IMR-90 (cell line): ENCODE measurements around the gene ACOD1. TPM values are rescaled to one million over a fixed set of nuclear protein-coding genes. Genes with fewer than 3 reads are reported as not detected.

Experiments used
- ATAC-seq: fragments of 200-7000 bp; cut with Tn5 transposase; 2 replicates; pipeline ENCODE4 v1.9.1; 2020; ENCODE audit warnings: low read depth, mild to moderate bottlenecking, moderate library complexity
- BruUV-seq: library from RNA; stranded (reverse); fragments of 400-500 nt; replicated peaks from 2 replicates; lab custom pipeline; 2021; lab: Mats Ljungman, UMichigan
- CTCF ChIA-PET: fragments of 300-600 bp; formaldehyde crosslinking; extraction: SDS; loops from one replicate; lab custom pipeline; 2021; ENCODE audit warnings: antibody characterized with exemption; lab: Yijun Ruan, JAX
- POLR2A ChIA-PET: fragments of 300-600 bp; sonication (Branson Sonifier 250); formaldehyde crosslinking; loops from one replicate; lab custom pipeline; 2022; ENCODE audit warnings: antibody characterized with exemption; ENCODE audit not compliant: unreplicated experiment; lab: Charles Lee
- DNase-seq: peaks from one replicate; pipeline ENCODE4 v3.0.0; 2013
- H2AFZ ChIP-seq: replicated peaks from 2 replicates; pipeline ENCODE3; 2013; ENCODE audit warnings: low read length, mild to moderate bottlenecking; ENCODE audit not compliant: poor library complexity
- H2AK5ac ChIP-seq: 2 replicates; pipeline ENCODE4 v1.6.1; 2013; ENCODE audit warnings: low read depth, low read length, inconsistent platforms
- H2AK9ac ChIP-seq: replicated peaks from 2 replicates; pipeline ENCODE3; 2013; ENCODE audit warnings: mild to moderate bottlenecking, low read depth, low read length, moderate library complexity; ENCODE audit not compliant: poor library complexity
- H2BK120ac ChIP-seq: 2 replicates; pipeline ENCODE4 v1.6.1; 2013; ENCODE audit warnings: low read depth, low read length, inconsistent platforms
- H2BK15ac ChIP-seq: 3 replicates; pipeline ENCODE4 v1.6.1; 2013; ENCODE audit warnings: low read depth, low read length, inconsistent platforms
- H2BK20ac ChIP-seq: 2 replicates; pipeline ENCODE4 v1.6.1; 2013; ENCODE audit warnings: low read depth, mild to moderate bottlenecking, inconsistent platforms, low read length, moderate library complexity
- H2BK5ac ChIP-seq: 2 replicates; pipeline ENCODE4 v1.6.1; 2013; ENCODE audit warnings: mild to moderate bottlenecking, low read depth, low read length, inconsistent platforms; ENCODE audit not compliant: poor library complexity, severe bottlenecking
- H3K14ac ChIP-seq: replicated peaks from 2 replicates; pipeline ENCODE4 v1.6.1; 2013; ENCODE audit warnings: low read depth, low read length, inconsistent platforms
- H3K18ac ChIP-seq: 2 replicates; pipeline ENCODE4 v1.6.1; 2013; ENCODE audit warnings: low read depth, low read length, control low read depth
- H3K23ac ChIP-seq: 2 replicates; pipeline ENCODE4 v1.6.1; 2013; ENCODE audit warnings: low read depth, low read length, inconsistent platforms
- H3K27ac ChIP-seq: 2 replicates; pipeline ENCODE4 v1.5.1; 2013; ENCODE audit warnings: mild to moderate bottlenecking, control low read depth, low read length; ENCODE audit not compliant: insufficient read depth
- H3K27me3 ChIP-seq: 2 replicates; pipeline ENCODE4 v1.6.1; 2013; ENCODE audit warnings: low read length; ENCODE audit not compliant: control insufficient read depth, insufficient read depth
- H3K36me3 ChIP-seq: 2 replicates; pipeline ENCODE4 v1.6.1; 2013; ENCODE audit warnings: low read length, mixed read lengths; ENCODE audit not compliant: control insufficient read depth, insufficient read depth
- H3K4ac ChIP-seq: 2 replicates; pipeline ENCODE4 v1.6.1; 2013; ENCODE audit warnings: low read depth, low read length, inconsistent platforms
- H3K4me1 ChIP-seq: 2 replicates; pipeline ENCODE4 v1.6.1; 2013; ENCODE audit warnings: low read length, mixed read lengths; ENCODE audit not compliant: control insufficient read depth, insufficient read depth
- H3K4me2 ChIP-seq: 2 replicates; pipeline ENCODE4 v1.6.1; 2013; ENCODE audit warnings: low read depth, mild to moderate bottlenecking, control low read depth, low read length, moderate library complexity
- H3K4me3 ChIP-seq: 2 replicates; pipeline ENCODE4 v1.5.1; 2013; ENCODE audit warnings: low read depth, mild to moderate bottlenecking, control low read depth, low read length, moderate library complexity; ENCODE audit not compliant: insufficient read depth
- H3K56ac ChIP-seq: 2 replicates; pipeline ENCODE4 v1.6.1; 2013; ENCODE audit warnings: low read length, inconsistent platforms; ENCODE audit not compliant: insufficient read depth; ENCODE audit errors: extremely low read depth
- H3K79me1 ChIP-seq, 2 experiments: 2 replicates each; pipeline ENCODE4 v1.6.1; 2013; ENCODE audit warnings: low read length in 2 of 2, inconsistent platforms in 1 of 2, low read depth in 1 of 2
- H3K9ac ChIP-seq: 2 replicates; pipeline ENCODE4 v1.6.1; 2013; ENCODE audit warnings: low read depth, low read length, control low read depth
- H3K9me1 ChIP-seq: 2 replicates; pipeline ENCODE4 v1.6.1; 2013; ENCODE audit warnings: low read length, inconsistent platforms; ENCODE audit not compliant: insufficient read depth
- H3K9me3 ChIP-seq: 2 replicates; pipeline ENCODE4 v1.6.1; 2013; ENCODE audit warnings: low read length; ENCODE audit not compliant: control insufficient read depth, insufficient read depth
- H4K20me1 ChIP-seq: 2 replicates; pipeline ENCODE4 v1.6.1; 2013; ENCODE audit warnings: low read length, inconsistent platforms; ENCODE audit not compliant: insufficient read depth
- H4K5ac ChIP-seq: 2 replicates; pipeline ENCODE4 v1.6.1; 2013; ENCODE audit warnings: mild to moderate bottlenecking, low read depth, low read length, control low read depth
- H4K8ac ChIP-seq, 2 experiments: 2 replicates each; pipeline ENCODE4 v1.6.1; 2013; ENCODE audit warnings: low read depth in 2 of 2, low read length in 2 of 2, control low read depth in 1 of 2, inconsistent platforms in 1 of 2
- H4K91ac ChIP-seq: 2 replicates; pipeline ENCODE4 v1.6.1; 2013; ENCODE audit warnings: low read depth, low read length, inconsistent platforms; ENCODE audit not compliant: insufficient read depth
- BHLHE40 ChIP-seq: fragments of 150-350 bp; IDR thresholded peaks from 2 replicates; pipeline ENCODE4 v1.6.1; 2016; ENCODE audit warnings: mild to moderate bottlenecking, low read depth, low read length
- CEBPB ChIP-seq: IDR thresholded peaks from 2 replicates; pipeline ENCODE4 v1.6.1; 2012; ENCODE audit warnings: low read depth, low read length, improper control_type of control experiment
- CHD1 ChIP-seq: IDR thresholded peaks from 2 replicates; pipeline ENCODE4 v1.6.1; 2012; ENCODE audit warnings: low read depth, low read length, improper control_type of control experiment
- FOS ChIP-seq: fragments of 150-350 bp; IDR thresholded peaks from 2 replicates; pipeline ENCODE4 v1.6.1; 2016; ENCODE audit warnings: low read depth, low read length
- MAFK ChIP-seq: IDR thresholded peaks from 2 replicates; pipeline ENCODE4 v1.6.1; 2012; ENCODE audit warnings: low read depth, low read length, improper control_type of control experiment
- MAZ ChIP-seq: IDR thresholded peaks from 2 replicates; pipeline ENCODE4 v1.6.1; 2012; ENCODE audit warnings: low read depth, mild to moderate bottlenecking, low read length, improper control_type of control experiment, moderate library complexity, borderline replicate concordance
- MXI1 ChIP-seq: IDR thresholded peaks from 2 replicates; pipeline ENCODE4 v1.6.1; 2012; ENCODE audit warnings: low read depth, mild to moderate bottlenecking, low read length, moderate library complexity, borderline replicate concordance
- NFE2L2 ChIP-seq: fragments of 150-350 bp; IDR thresholded peaks from 2 replicates; pipeline ENCODE4 v1.6.1; 2016; ENCODE audit warnings: low read depth, mild to moderate bottlenecking, low read length
- POLR2A ChIP-seq: IDR thresholded peaks from 2 replicates; pipeline ENCODE4 v1.6.1; 2012; ENCODE audit warnings: mild to moderate bottlenecking, low read depth, low read length
- RAD21 ChIP-seq: IDR thresholded peaks from 2 replicates; pipeline ENCODE4 v1.6.1; 2012; ENCODE audit warnings: low read length, improper control_type of control experiment
- RCOR1 ChIP-seq: IDR thresholded peaks from 2 replicates; pipeline ENCODE4 v1.6.1; 2012; ENCODE audit warnings: mild to moderate bottlenecking, low read length, improper control_type of control experiment; ENCODE audit not compliant: insufficient replicate concordance
- RFX5 ChIP-seq: IDR thresholded peaks from 2 replicates; pipeline ENCODE4 v1.8.0; 2012; ENCODE audit warnings: low read depth, mild to moderate bottlenecking, low read length, moderate library complexity
- SMC3 ChIP-seq: fragments of 150-350 bp; IDR thresholded peaks from 2 replicates; pipeline ENCODE4 v1.6.1; 2016; ENCODE audit warnings: low read depth, mild to moderate bottlenecking, antibody characterized with exemption, low read length, moderate library complexity
- USF2 ChIP-seq: fragments of 150-350 bp; IDR thresholded peaks from 2 replicates; pipeline ENCODE4 v1.6.1; 2017; ENCODE audit warnings: mild to moderate bottlenecking, antibody characterized with exemption, low read length, low read depth
- WGBS, 2 experiments: methylation state at CpG; one replicate each; pipeline versions ENCODE4 v1.1.5 to v1.1.7; 2013; ENCODE audit warnings: missing lambda C conversion rate in 2 of 2; ENCODE audit not compliant: insufficient read length in 1 of 2; ENCODE audit errors: extremely low coverage in 2 of 2; 5-methylcytosine and 5-hydroxymethylcytosine counted together
- dilution Hi-C: fragments of 300-500 bp; cut with HindIII; formaldehyde crosslinking; loops from one replicate; pipeline ENCODE4 v1.14.3; 2018; ENCODE audit warnings: low sequenced_read_pairs; ENCODE audit not compliant: unreplicated experiment
- in situ Hi-C: fragments of 300-500 bp; cut with MboI; formaldehyde crosslinking; loops from 3 replicates; pipeline ENCODE4 v1.14.3; 2019; ENCODE audit warnings: low sequenced_read_pairs, inconsistent platforms, mixed read lengths
- intact Hi-C: fragments of 100-400 bp; cut with micrococcal nuclease; formaldehyde crosslinking; loops from 2 replicates; pipeline ENCODE4 v1.10.0; 2022
- polyA plus RNA-seq, 3 experiments: library from polyadenylated mRNA; depleted of rRNA; stranded (reverse); fragments of >200 nt; gene quantifications; 2 replicates each; pipeline ENCODE4 v1.2.3, GENCODE V29; 2012; ENCODE audit warnings: low replicate concordance in 1 of 3
- total RNA-seq: library from RNA; depleted of rRNA; stranded (reverse); fragments of >200 nt; gene quantifications from 2 replicates; pipeline ENCODE4 v1.2.3, GENCODE V29; 2012
- TF ChIP-seq, protein P1 (sequence below): fragments of 150-350 bp; IDR thresholded peaks from 2 replicates; pipeline ENCODE4 v1.6.1; 2016; ENCODE audit warnings: low read depth, mild to moderate bottlenecking, low read length, moderate library complexity, borderline replicate concordance
- TF ChIP-seq, protein P2 (sequence below): conservative IDR thresholded peaks from 2 replicates; pipeline ENCODE4 v1.5.1; 2012; ENCODE audit warnings: mild to moderate bottlenecking, low read depth, low read length, improper control_type of control experiment

ACOD1 gene
- total and polyA plus RNA-seq, 2 of the 4 experiments (the other 2 are of a cell fraction), result not detected

DNA sequence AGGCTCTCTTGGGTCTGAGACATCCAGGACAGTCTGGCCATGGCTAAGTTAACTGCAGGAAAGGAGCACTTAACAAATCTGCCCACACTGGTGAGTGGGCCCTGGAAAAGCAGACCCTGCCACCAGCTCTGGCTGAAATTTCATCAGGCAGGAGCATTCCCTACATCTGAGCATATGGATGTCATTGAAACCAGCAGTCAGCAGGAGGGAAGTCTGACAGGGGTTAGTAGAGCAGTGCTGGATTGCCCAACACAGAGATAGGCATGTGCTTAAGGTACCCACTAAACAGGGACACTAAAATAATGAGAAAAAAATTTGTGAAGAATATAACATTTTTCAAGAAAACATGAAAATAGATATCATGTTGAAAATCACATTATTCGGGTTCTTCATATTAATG, 13.6 kb upstream of the ACOD1 start:
- peaks cover 2% of the 10 kb centered on the region; the same call in 1 of the 2 replicates for H3K27me3 ChIP-seq
- no peak overlapping the region for H3K56ac ChIP-seq
- no peaks in the 10 kb centered on the region for H3K79me1 ChIP-seq
- H2AK5ac ChIP-seq, result no peak overlapping the region
- no peak overlapping the region for H2BK120ac ChIP-seq
- H4K5ac ChIP-seq, result no peak overlapping the region
- H3K4me2 ChIP-seq, result no peak overlapping the region
- no TSS peak for BruUV-seq
- ChIA-PET CTCF (no interaction called here), POLR2A (no interaction called here)
- no peaks in the 10 kb centered on the region for H3K36me3 ChIP-seq
- no peak overlapping the region for H3K4me3 ChIP-seq
- no peak for DNase-seq
- H3K23ac ChIP-seq, result no peak overlapping the region
- no peak overlapping the region for H2AFZ ChIP-seq
- peaks cover 4% of the 10 kb centered on the region for H3K4me1 ChIP-seq
- no peak overlapping the region for H4K91ac ChIP-seq
- H3K14ac ChIP-seq, result no peak overlapping the region
- H3K9ac ChIP-seq, result no peak overlapping the region
- peaks cover 4% of the 10 kb centered on the region; the same call in 1 of the 2 replicates for H3K9me3 ChIP-seq
- TF ChIP-seq, protein P1, sequence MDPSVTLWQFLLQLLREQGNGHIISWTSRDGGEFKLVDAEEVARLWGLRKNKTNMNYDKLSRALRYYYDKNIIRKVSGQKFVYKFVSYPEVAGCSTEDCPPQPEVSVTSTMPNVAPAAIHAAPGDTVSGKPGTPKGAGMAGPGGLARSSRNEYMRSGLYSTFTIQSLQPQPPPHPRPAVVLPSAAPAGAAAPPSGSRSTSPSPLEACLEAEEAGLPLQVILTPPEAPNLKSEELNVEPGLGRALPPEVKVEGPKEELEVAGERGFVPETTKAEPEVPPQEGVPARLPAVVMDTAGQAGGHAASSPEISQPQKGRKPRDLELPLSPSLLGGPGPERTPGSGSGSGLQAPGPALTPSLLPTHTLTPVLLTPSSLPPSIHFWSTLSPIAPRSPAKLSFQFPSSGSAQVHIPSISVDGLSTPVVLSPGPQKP, result no peak
- TF ChIP-seq RCOR1 (no peak), RAD21 (no peak), SMC3 (no peak), MAFK (no peak), BHLHE40 (no peak), USF2 (no peak), CHD1 (no peak), FOS (no peak), RFX5 (no peak), MXI1 (no peak), CEBPB (no peak), NFE2L2 (no peak), MAZ (no peak), POLR2A (no peak)
- TF ChIP-seq, protein P2, sequence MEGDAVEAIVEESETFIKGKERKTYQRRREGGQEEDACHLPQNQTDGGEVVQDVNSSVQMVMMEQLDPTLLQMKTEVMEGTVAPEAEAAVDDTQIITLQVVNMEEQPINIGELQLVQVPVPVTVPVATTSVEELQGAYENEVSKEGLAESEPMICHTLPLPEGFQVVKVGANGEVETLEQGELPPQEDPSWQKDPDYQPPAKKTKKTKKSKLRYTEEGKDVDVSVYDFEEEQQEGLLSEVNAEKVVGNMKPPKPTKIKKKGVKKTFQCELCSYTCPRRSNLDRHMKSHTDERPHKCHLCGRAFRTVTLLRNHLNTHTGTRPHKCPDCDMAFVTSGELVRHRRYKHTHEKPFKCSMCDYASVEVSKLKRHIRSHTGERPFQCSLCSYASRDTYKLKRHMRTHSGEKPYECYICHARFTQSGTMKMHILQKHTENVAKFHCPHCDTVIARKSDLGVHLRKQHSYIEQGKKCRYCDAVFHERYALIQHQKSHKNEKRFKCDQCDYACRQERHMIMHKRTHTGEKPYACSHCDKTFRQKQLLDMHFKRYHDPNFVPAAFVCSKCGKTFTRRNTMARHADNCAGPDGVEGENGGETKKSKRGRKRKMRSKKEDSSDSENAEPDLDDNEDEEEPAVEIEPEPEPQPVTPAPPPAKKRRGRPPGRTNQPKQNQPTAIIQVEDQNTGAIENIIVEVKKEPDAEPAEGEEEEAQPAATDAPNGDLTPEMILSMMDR, result no peak
- intact Hi-C loops, result no loop called here
- no peak overlapping the region for H4K8ac ChIP-seq
- H4K20me1 ChIP-seq, result no peaks in the 10 kb centered on the region
- H2AK9ac ChIP-seq, result no peak overlapping the region
- no peak overlapping the region for H3K27ac ChIP-seq
- no peak overlapping the region for H2BK5ac ChIP-seq
- no CpG with 5 or more reads among the region's 1 CpG for WGBS, 2 experiments
- no peak overlapping the region for H3K4ac ChIP-seq
- in situ Hi-C loops, result no loop called here
- no peak overlapping the region for H2BK20ac ChIP-seq
- peak; percentile 40 for ATAC-seq
- H2BK15ac ChIP-seq, result no peak overlapping the region
- dilution Hi-C loops, result no loop called here
- H3K18ac ChIP-seq, result no peak overlapping the region
- H3K9me1 ChIP-seq, result no peaks in the 10 kb centered on the region
